PC-9 (cell line): ENCODE results near the gene FCMR.
A peak's percentile ranks its signal among the peaks of the same experiment; 100 is the strongest.

Source experiments
- CTCF ChIP-seq: fragments of 200-600 bp; sonication (generic); conservative IDR thresholded peaks from 2 replicates; pipeline ENCODE4 v1.6.1; 2017; ENCODE audit warnings: mixed run types, antibody characterized with exemption, mild to moderate bottlenecking, moderate library complexity
- EZH2 ChIP-seq: fragments of 200-600 bp; sonication (generic); IDR thresholded peaks from 2 replicates; pipeline ENCODE4 v1.8.0; 2017; ENCODE audit warnings: antibody characterized with exemption, low read depth

GRCh38 chr1:206935491-206936067 lies 13.8 kb upstream of the FCMR start:
- TF ChIP-seq CTCF (peak; percentile 41; the same call in 1 of the 2 replicates), EZH2 (no peak)
